ENCODE data around the gene UBTD2.

- no peak for TF ChIP-seq CTCF (IDR thresholded peaks at IDR 0.05)
- no peak for TF ChIP-seq POLR2A (IDR thresholded peaks at IDR 0.05)
Observed at GRCh38 chr5:172238334-172238733, 45.2 kb downstream of the UBTD2 start.
